Left ventricle myocardium superior (tissue), 1 donor: ENCODE results near the gene RAX. TPM values are rescaled to one million over a fixed set of nuclear protein-coding genes. Genes with fewer than 3 reads are reported as not detected.

ENCODE experiments used
- ATAC-seq: fragments of 200-7000 bp; cut with Tn5 transposase; one replicate; pipeline ENCODE4 v1.9.1; 2020; ENCODE audit warnings: mild to moderate bottlenecking, moderate library complexity
- DNase-seq: peaks from one replicate; pipeline ENCODE4 v3.0.0-alpha.2; 2020
- intact Hi-C: fragments of 100-400 bp; cut with micrococcal nuclease; formaldehyde crosslinking; loops from one replicate; pipeline ENCODE4 v1.11.0; 2022
- total RNA-seq: library from RNA; stranded (reverse); fragmentation: NEBNext Ultra II Directional; extraction: Animal tissue kit (Norgen Biotek cat#: 25700); gene quantifications from one replicate; pipeline ENCODE4 v1.2.1, GENCODE V29; 2021
- donor health status: DM: no; HTN: yes; CAD: no; lungs with severe emphysema.

The RAX gene
- total RNA-seq, 1 donor from 2014 or later = not detected

- no peak for ATAC-seq
- no peak for DNase-seq
- intact Hi-C loops = no loop called here
These were observed 53.5 kb downstream of the RAX start, which contains the start of gene GRP for GRCh38 chr18:59219672-59220163. GRP (plus strand) TSS chr18:59220158; CDS start chr18:59220266, 108 bp downstream.

GRCh38 chr18:59218018-59218417 lies 55.2 kb downstream of the RAX start:
- intact Hi-C loops = no loop called here
- ATAC-seq (no peak), DNase-seq (no peak)

Other genes with a start within 250 kb of the RAX start
- gene SEC11C, start 133.6 kb downstream of the RAX start, total RNA-seq = 23.2 TPM
- gene GRP, start 53.3 kb downstream of the RAX start, total RNA-seq = not detected
- gene CPLX4, start 45.2 kb upstream of the RAX start, total RNA-seq = not detected
- 53.6 TPM for gene LMAN1, start 85.8 kb upstream of the RAX start, total RNA-seq